Measurements from ENCODE around the gene RHBDD2.

Gene RHBDD2

GRCh38 chr7:75914169-75914654, 35.4 kb downstream of the RHBDD2 start:
- TF ChIP-seq ZNF565 (CRISPR knock-in tag; conservative IDR thresholded peaks at IDR 0.05; ENCODE audit: low read depth) (no peak), OSR1 (CRISPR knock-in tag; IDR thresholded peaks at IDR 0.05) (no peak), TCF4 (CRISPR knock-in tag; IDR thresholded peaks at IDR 0.05; ENCODE audit: borderline replicate concordance) (no peak), ZC3H10 (CRISPR knock-in tag; IDR thresholded peaks at IDR 0.05) (no peak), TSHZ2 (CRISPR knock-in tag; IDR thresholded peaks at IDR 0.05) (no peak; the same call in 1 of the 2 replicates), ZFP30 (CRISPR knock-in tag; IDR thresholded peaks at IDR 0.05) (no peak), SNAI2 (CRISPR knock-in tag; IDR thresholded peaks at IDR 0.05) (no peak), ZFP3 (CRISPR knock-in tag; IDR thresholded peaks at IDR 0.05) (no peak), GLIS3 (CRISPR knock-in tag; IDR thresholded peaks at IDR 0.05) (no peak), ZNF70 (CRISPR knock-in tag; IDR thresholded peaks at IDR 0.05) (no peak), BACH2 (CRISPR knock-in tag; IDR thresholded peaks at IDR 0.05; ENCODE audit: borderline replicate concordance) (no peak), RARB (CRISPR knock-in tag; IDR thresholded peaks at IDR 0.05) (no peak), ISL1 (CRISPR knock-in tag; IDR thresholded peaks at IDR 0.05) (no peak), PPARA (CRISPR knock-in tag; IDR thresholded peaks at IDR 0.05; ENCODE audit: borderline replicate concordance) (no peak), TOX (CRISPR knock-in tag; IDR thresholded peaks at IDR 0.05; ENCODE audit: borderline replicate concordance) (no peak), ZNF8 (CRISPR knock-in tag; IDR thresholded peaks at IDR 0.05) (no peak), POU6F1 (CRISPR knock-in tag; IDR thresholded peaks at IDR 0.05; ENCODE audit: borderline replicate concordance, low read depth) (no peak), CSRNP3 (CRISPR knock-in tag; IDR thresholded peaks at IDR 0.05) (no peak)
- TF ChIP-seq, protein P1, sequence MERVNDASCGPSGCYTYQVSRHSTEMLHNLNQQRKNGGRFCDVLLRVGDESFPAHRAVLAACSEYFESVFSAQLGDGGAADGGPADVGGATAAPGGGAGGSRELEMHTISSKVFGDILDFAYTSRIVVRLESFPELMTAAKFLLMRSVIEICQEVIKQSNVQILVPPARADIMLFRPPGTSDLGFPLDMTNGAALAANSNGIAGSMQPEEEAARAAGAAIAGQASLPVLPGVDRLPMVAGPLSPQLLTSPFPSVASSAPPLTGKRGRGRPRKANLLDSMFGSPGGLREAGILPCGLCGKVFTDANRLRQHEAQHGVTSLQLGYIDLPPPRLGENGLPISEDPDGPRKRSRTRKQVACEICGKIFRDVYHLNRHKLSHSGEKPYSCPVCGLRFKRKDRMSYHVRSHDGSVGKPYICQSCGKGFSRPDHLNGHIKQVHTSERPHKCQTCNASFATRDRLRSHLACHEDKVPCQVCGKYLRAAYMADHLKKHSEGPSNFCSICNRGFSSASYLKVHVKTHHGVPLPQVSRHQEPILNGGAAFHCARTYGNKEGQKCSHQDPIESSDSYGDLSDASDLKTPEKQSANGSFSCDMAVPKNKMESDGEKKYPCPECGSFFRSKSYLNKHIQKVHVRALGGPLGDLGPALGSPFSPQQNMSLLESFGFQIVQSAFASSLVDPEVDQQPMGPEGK (CRISPR knock-in tag; IDR thresholded peaks at IDR 0.05; ENCODE audit: borderline replicate concordance) = no peak
- ATAC-seq = peak; percentile 38

- peak; percentile 96 for ATAC-seq
- TF ChIP-seq TOX (CRISPR knock-in tag; IDR thresholded peaks at IDR 0.05; ENCODE audit: borderline replicate concordance) (no peak), TSHZ2 (CRISPR knock-in tag; IDR thresholded peaks at IDR 0.05) (no peak), CREB5 (CRISPR knock-in tag; IDR thresholded peaks at IDR 0.05; ENCODE audit: low read depth) (no peak), ZNF8 (CRISPR knock-in tag; IDR thresholded peaks at IDR 0.05) (no peak), ZFP3 (CRISPR knock-in tag; IDR thresholded peaks at IDR 0.05) (peak; percentile 83), GLIS3 (CRISPR knock-in tag; IDR thresholded peaks at IDR 0.05) (peak; percentile 96), ZNF70 (CRISPR knock-in tag; IDR thresholded peaks at IDR 0.05) (no peak), CSRNP3 (CRISPR knock-in tag; IDR thresholded peaks at IDR 0.05) (peak; percentile 36; the same call in 1 of the 2 replicates), ISL1 (CRISPR knock-in tag; IDR thresholded peaks at IDR 0.05) (no peak)
- TF ChIP-seq, protein P1 (CRISPR knock-in tag; IDR thresholded peaks at IDR 0.05; ENCODE audit: borderline replicate concordance) = 0 out of 2 replicates have a peak, but pooled peaks have one; percentile 23
Observed at GRCh38 chr7:75914655-75915415, 36.0 kb downstream of the RHBDD2 start, which contains the start of gene POR. TSS of gene POR (plus strand) at chr7:75915155. CDS start at chr7:75954002, 38,847 bp downstream.

Measured in SK-N-SH treated with all-trans-retinoic acid at 6 μM for 48 hours (cell line).